ENCODE results near the gene MYL6. TPM values are rescaled to one million over a fixed set of nuclear protein-coding genes. Genes with fewer than 3 reads are reported as not detected.

MYL6 gene
- total RNA-seq, 3 donors from 2014 or later (not counting 1 experiment from before 2014, with no cell fraction given) = 881 to 1,204 (median 1,015) TPM

DNA sequence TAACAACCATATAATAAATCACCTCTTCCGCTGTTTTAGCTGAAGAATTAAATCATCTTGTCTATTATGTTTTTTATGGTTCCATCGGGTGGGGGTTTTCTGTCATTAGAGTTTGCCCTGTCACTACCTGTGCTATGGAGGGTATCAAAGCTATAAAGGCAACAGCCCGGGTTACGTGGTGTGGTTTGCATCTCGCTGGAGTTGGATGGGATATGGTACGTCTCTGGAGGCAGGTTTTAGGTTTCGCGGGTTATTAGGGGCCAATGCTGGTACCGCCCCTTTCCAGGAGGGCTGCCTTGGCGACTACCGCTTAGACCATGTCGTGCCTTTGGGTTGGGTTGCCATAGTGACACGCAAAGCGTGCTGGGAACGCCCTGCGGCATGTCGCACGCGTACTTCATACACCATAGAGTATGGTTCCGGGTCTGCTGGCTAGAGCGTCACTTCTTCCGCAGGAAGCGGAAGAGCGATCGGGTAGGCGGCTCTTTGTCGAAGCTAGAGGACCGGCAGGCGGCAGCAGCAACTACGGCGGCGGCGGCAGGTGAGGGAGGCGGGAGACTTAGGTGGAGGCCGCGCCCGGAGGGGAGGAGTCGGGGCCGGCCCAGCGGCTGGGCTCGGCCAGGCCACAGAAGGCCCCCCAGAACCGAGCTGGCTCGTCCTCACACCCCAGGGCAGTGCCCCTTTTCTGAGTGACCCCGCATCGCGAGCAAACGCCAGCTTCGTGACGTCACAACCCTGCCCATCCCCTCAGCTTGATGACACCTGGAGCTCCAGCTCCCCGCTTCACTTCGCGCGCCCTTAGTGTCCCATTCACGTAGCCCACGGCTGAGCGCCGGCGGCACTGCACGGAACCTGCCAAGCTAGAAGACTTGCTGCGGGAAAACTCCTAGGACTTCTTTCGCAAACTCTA is 40.1 kb upstream of the MYL6 start, which contains the start of gene ZC3H10:
ZC3H10 (plus strand) TSS at position 489 of the 910 bp plus-strand sequence. CDS start 2,297 bp downstream, outside the sequence.
- DNase-seq (peak; percentile 93 to 99), ATAC-seq (peak; percentile 78 to 93 (median 82))
- H3K4me3 Mint-ChIP-seq = peak within 1 kb of the TSS; percentile 98
- H3K4me1 Mint-ChIP-seq = peaks cover 33% of the 10 kb centered on the region in 2 donors
- H3K27ac Mint-ChIP-seq = peak within 1 kb of the TSS; percentile 95 to 99
- TF ChIP-seq, protein P1, sequence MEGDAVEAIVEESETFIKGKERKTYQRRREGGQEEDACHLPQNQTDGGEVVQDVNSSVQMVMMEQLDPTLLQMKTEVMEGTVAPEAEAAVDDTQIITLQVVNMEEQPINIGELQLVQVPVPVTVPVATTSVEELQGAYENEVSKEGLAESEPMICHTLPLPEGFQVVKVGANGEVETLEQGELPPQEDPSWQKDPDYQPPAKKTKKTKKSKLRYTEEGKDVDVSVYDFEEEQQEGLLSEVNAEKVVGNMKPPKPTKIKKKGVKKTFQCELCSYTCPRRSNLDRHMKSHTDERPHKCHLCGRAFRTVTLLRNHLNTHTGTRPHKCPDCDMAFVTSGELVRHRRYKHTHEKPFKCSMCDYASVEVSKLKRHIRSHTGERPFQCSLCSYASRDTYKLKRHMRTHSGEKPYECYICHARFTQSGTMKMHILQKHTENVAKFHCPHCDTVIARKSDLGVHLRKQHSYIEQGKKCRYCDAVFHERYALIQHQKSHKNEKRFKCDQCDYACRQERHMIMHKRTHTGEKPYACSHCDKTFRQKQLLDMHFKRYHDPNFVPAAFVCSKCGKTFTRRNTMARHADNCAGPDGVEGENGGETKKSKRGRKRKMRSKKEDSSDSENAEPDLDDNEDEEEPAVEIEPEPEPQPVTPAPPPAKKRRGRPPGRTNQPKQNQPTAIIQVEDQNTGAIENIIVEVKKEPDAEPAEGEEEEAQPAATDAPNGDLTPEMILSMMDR (IDR thresholded peaks at IDR 0.05) = peak; percentile 47
- H3K27me3 ChIP-seq (ENCODE audit: control insufficient read depth, insufficient read depth, low read length) = no peaks in the 10 kb centered on the region
- under 1% methylated on average over 60 of the region's 61 CpGs for WGBS (ENCODE audit: insufficient coverage)
- peak within 1 kb of the TSS; percentile 78 for H3K4me3 ChIP-seq (ENCODE audit: low read length)
- no peaks in the 10 kb centered on the region for H3K27me3 Mint-ChIP-seq (ENCODE audit: low read depth in 2 of 2)
- H3K9me3 Mint-ChIP-seq = no peaks in the 10 kb centered on the region
- H3K36me3 ChIP-seq (ENCODE audit: control insufficient read depth, insufficient read depth, low read length) = peaks cover 23% of the 10 kb centered on the region
- peaks cover 28% of the 10 kb centered on the region for H3K4me1 ChIP-seq (ENCODE audit: control insufficient read depth, insufficient read depth, low read length)
- H3K27ac ChIP-seq (ENCODE audit: low read length) = peak within 1 kb of the TSS; percentile 90
- intact Hi-C loops (cut with micrococcal nuclease) = loop anchor here (1.0 to 5.0 kb wide), 10 partner anchors 8 to 347 kb away; partner anchors contain the start of genes ANKRD52, CS, MYL6 and ORMDL2
- H3K36me3 Mint-ChIP-seq = peaks cover 10% of the 10 kb centered on the region
- no peaks in the 10 kb centered on the region for H3K9me3 ChIP-seq (ENCODE audit: control insufficient read depth, insufficient read depth, low read length)

DNA sequence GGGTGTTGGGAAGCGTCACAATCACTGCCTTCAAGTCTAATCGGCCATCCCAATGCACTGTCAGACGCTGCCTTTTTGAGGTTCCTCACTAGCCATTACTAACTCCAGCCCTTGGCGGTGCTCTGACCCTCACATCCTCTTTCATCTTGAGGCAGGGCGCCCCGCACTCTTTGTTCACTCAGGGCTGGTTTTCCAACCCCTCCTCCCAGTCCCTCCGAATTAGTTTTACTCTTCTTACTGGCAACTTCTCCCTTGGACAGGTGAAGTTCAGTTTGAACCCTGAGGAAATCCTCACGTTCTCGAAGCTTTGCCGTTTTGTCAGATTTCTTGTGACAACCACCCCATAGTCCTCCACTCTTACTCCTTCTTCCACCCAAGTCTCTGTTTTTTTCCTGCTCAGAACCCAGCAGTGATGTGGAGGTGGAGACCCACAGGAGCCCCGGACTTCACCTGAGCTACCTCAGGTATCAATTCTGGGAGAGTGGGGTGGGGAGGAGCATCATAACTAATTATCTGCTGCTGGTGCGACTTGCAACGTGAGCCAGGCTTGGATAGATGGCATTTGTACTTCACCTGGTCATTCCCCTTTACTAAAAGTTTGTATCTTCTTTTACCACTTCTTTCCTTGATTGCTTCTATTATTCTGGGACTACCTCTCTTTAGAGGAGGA is 39.3 kb upstream of the MYL6 start:
- Histone ChIP-seq H3K4me1 (ENCODE audit: control insufficient read depth, insufficient read depth, low read length) (peaks cover 28% of the 10 kb centered on the region), H3K4me3 (ENCODE audit: low read length) (peak overlapping the region; percentile 78), H3K36me3 (ENCODE audit: control insufficient read depth, insufficient read depth, low read length) (peaks cover 23% of the 10 kb centered on the region), H3K27ac (ENCODE audit: low read length) (peak overlapping the region; percentile 90), H3K27me3 (ENCODE audit: control insufficient read depth, insufficient read depth, low read length) (no peaks in the 10 kb centered on the region), H3K9me3 (ENCODE audit: control insufficient read depth, insufficient read depth, low read length) (no peaks in the 10 kb centered on the region)
- Mint-ChIP-seq H3K27ac (peak overlapping the region; percentile 95 to 99), H3K9me3 (no peaks in the 10 kb centered on the region), H3K4me1 (peaks cover 33 to 36% of the 10 kb centered on the region in 2 donors), H3K27me3 (ENCODE audit: low read depth in 2 of 2) (no peaks in the 10 kb centered on the region), H3K36me3 (peaks cover 3% of the 10 kb centered on the region), H3K4me3 (peak overlapping the region; percentile 98)
- no peak for ATAC-seq
- TF ChIP-seq, protein P1 (IDR thresholded peaks at IDR 0.05) = no peak
- intact Hi-C loops (cut with micrococcal nuclease) = loop anchor here (1.0 to 5.0 kb wide), 10 partner anchors 7 to 346 kb away; partner anchors contain the start of genes ANKRD52, CS, MYL6 and ORMDL2
- DNase-seq = peak in 1 of 2 donors; percentile 37
- WGBS (ENCODE audit: insufficient coverage) = 10% methylated on average over 12 of the region's 13 CpGs

DNA sequence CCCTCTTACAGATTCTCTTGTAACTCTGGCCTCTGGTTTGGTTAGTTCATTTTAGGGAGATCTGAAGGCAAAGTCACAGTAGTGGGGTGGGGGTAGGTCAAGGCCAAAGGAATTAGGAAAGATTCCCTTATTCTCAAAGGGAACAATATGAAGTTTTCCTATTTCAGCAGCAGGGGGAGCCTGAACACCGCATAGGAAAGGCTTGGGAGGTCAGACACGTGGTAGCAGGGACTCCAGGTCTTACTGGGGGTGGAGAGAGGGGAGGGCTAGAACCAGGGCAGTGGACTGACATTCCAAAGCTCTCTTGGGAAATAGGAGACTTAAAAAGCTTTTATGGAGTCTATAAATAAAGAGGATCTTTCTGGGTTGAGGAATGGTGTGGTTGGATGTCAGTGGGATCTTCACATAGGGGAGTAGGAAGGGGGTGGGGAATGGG is 38.8 kb upstream of the MYL6 start:
- H3K9me3 ChIP-seq (ENCODE audit: control insufficient read depth, insufficient read depth, low read length) = no peaks in the 10 kb centered on the region
- WGBS (ENCODE audit: insufficient coverage) = 0% methylated on average over 2 of the region's 2 CpGs
- no peaks in the 10 kb centered on the region for H3K27me3 ChIP-seq (ENCODE audit: control insufficient read depth, insufficient read depth, low read length)
- Mint-ChIP-seq H3K27ac (peak overlapping the region; percentile 95 to 99), H3K27me3 (ENCODE audit: low read depth in 2 of 2) (no peaks in the 10 kb centered on the region), H3K36me3 (no peaks in the 10 kb centered on the region), H3K4me3 (peak overlapping the region; percentile 98), H3K9me3 (no peaks in the 10 kb centered on the region), H3K4me1 (peaks cover 33 to 42% of the 10 kb centered on the region in 2 donors)
- no peak for ATAC-seq
- intact Hi-C loops (cut with micrococcal nuclease) = loop anchor here (2.0 to 5.0 kb wide), 5 partner anchors 69 to 345 kb away; partner anchors contain the start of genes ANKRD52, CS, RPS26 and SMARCC2
- no peak overlapping the region for H3K27ac ChIP-seq (ENCODE audit: low read length)
- DNase-seq = peak in 1 of 2 donors; percentile 85
- H3K36me3 ChIP-seq (ENCODE audit: control insufficient read depth, insufficient read depth, low read length) = peaks cover 25% of the 10 kb centered on the region
- H3K4me3 ChIP-seq (ENCODE audit: low read length) = no peak overlapping the region
- peaks cover 28% of the 10 kb centered on the region for H3K4me1 ChIP-seq (ENCODE audit: control insufficient read depth, insufficient read depth, low read length)
- TF ChIP-seq, protein P1 (IDR thresholded peaks at IDR 0.05) = peak; percentile 69
